Mucosa of descending colon (tissue), 3 donors: ENCODE data around the gene ITPRIP. TPM values are rescaled to one million over a fixed set of nuclear protein-coding genes. Genes with fewer than 3 reads are reported as not detected.

Experiments used
- ATAC-seq: fragments of 200-7000 bp; cut with Tn5 transposase; one replicate; pipeline ENCODE4 v1.9.1; 2020; ENCODE audit warnings: mild to moderate bottlenecking, moderate library complexity
- DNase-seq, 3 donors: peaks; one replicate each; pipeline ENCODE4 v3.0.0-alpha.2; 2020
- H3K36me3 ChIP-seq: fragments of 200-600 bp; one replicate; pipeline ENCODE4 v1.8.0; 2021; ENCODE audit warnings: low read depth, mild to moderate bottlenecking
- H3K4me1 ChIP-seq: fragments of 200-600 bp; one replicate; pipeline ENCODE4 v1.8.0; 2021; ENCODE audit warnings: low read depth, mild to moderate bottlenecking
- H3K4me3 ChIP-seq: fragments of 200-600 bp; one replicate; pipeline ENCODE4 v1.8.0; 2021; ENCODE audit warnings: mild to moderate bottlenecking
- H3K9me3 ChIP-seq: fragments of 200-600 bp; one replicate; pipeline ENCODE4 v1.8.0; 2021; ENCODE audit warnings: mild to moderate bottlenecking
- intact Hi-C, 2 donors: fragments of 100-400 bp; cut with DNase I in 1 of 2; cut with micrococcal nuclease in 1 of 2; formaldehyde crosslinking; loops; one replicate each; pipeline versions ENCODE4 v1.11.0 to v1.11.1; 2022; cut with DNase I, micrococcal nuclease
- total RNA-seq, 3 donors: library from RNA; stranded (reverse); fragmentation: NEBNext Ultra II Directional in 2 of 3; extraction: Animal tissue kit (Norgen Biotek cat#: 25700) in 2 of 3; gene quantifications; one replicate each; pipeline versions ENCODE4 v1.2.1 to v1.2.4, GENCODE V29; 2021 to 2023
- TF ChIP-seq, protein P1 (sequence below): fragments of 200-600 bp; IDR thresholded peaks from one replicate; pipeline ENCODE4 v1.8.0; 2022; ENCODE audit warnings: antibody characterized with exemption, mild to moderate bottlenecking
- donor health status: DM: no; HTN: no; CAD: no; lungs with moderate emphysema.
- donor health status: DM: no; HTN: no; CAD: no.
- donor health status: DM: no; HTN: yes; CAD: no.

ITPRIP gene
- total RNA-seq, 3 donors from 2014 or later, result 3.2 to 10.7 (median 5.7) TPM

DNA sequence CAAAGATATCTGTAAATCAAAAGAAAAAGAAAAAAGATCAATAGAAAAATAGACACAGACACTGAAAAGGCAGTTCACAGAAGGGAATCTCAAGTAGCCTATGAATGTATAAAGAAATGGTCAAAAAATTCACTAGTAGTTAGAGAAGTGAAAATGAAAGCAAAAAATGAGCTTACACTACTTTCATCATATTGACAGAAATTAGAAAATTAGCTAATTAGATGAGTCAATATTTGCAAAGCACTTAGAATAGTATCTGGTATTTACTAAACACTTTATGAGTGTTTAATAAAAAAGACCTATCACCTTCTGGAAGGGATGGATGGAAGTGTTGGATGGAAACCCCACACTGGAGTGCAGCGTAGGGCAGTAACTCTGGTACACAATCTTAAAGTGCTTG lies 13.7 kb upstream of the ITPRIP start:
- intact Hi-C loops, result loop anchor here (5.0 kb wide), 2 partner anchors 45 to 60 kb away; no protein-coding TSS in a partner anchor
- TF ChIP-seq, protein P1, sequence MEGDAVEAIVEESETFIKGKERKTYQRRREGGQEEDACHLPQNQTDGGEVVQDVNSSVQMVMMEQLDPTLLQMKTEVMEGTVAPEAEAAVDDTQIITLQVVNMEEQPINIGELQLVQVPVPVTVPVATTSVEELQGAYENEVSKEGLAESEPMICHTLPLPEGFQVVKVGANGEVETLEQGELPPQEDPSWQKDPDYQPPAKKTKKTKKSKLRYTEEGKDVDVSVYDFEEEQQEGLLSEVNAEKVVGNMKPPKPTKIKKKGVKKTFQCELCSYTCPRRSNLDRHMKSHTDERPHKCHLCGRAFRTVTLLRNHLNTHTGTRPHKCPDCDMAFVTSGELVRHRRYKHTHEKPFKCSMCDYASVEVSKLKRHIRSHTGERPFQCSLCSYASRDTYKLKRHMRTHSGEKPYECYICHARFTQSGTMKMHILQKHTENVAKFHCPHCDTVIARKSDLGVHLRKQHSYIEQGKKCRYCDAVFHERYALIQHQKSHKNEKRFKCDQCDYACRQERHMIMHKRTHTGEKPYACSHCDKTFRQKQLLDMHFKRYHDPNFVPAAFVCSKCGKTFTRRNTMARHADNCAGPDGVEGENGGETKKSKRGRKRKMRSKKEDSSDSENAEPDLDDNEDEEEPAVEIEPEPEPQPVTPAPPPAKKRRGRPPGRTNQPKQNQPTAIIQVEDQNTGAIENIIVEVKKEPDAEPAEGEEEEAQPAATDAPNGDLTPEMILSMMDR, result no peak
- no peak for DNase-seq

DNA sequence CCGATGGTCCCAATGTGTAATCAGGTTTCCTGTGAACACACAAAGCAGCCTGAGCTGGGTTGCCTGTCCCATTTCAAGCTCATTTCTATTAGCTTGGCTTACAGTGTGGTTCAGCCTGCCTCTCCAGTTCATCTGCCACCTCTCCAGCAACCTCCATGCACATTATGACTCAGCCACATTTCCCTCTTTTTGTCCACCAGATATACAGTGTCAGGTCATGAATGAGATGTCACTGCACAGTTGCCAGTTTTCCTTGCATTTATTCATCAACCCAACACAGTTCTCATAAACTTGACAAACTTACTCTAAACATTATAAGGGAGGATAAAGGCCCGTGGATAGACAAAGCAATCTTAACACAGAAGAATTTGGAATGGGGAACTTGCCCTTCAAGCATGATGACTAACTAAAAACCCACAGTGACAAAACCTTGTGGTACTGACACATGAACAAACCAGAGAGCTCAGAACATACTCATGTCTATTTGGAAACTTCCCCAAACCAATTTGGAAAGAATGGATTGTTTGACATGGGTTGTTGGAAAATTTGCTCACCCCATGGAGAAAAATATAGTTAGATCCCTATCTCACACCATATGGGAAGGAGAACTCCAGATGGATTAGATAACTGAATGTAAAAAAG lies 12.9 kb upstream of the ITPRIP start:
- DNase-seq (no peak), ATAC-seq (no peak)
- TF ChIP-seq, protein P1, result no peak
- Histone ChIP-seq H3K4me3 (no peak overlapping the region), H3K36me3 (no peaks in the 10 kb centered on the region), H3K9me3 (no peaks in the 10 kb centered on the region), H3K4me1 (peaks cover 3% of the 10 kb centered on the region)
- intact Hi-C loops, result loop anchor here (5.0 kb wide), 2 partner anchors 44 to 59 kb away; no protein-coding TSS in a partner anchor

More for the DNA sequence above, 13.7 kb upstream of the ITPRIP start:
- Histone ChIP-seq H3K4me3 (no peak overlapping the region), H3K36me3 (no peaks in the 10 kb centered on the region), H3K9me3 (no peaks in the 10 kb centered on the region), H3K4me1 (peaks cover 3% of the 10 kb centered on the region)
- ATAC-seq, result no peak

DNA sequence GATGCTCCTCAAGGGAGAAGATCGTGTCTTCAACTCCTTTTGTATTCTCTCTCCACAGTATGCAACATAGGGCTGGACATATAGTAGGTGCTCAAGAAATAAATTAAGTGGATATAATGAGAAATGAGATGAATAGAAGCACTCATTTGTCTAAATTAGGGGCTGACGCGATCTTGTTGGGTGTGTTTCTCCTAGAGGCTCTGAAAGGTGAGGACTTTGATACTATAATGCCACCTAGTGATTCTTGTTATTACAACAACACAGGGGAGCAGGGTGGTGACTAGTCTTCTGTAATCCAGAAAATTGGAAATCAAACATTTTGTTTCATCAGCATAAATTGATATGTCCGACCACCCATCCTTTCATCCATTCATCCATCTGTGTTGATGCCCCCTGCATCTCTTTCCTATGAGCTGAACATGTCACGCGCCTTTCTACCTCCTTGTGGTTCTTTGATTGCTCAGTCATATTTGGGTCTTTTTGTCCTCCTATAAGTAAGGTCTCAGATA lies 11.9 kb upstream of the ITPRIP start:
- ATAC-seq (peak; percentile 62), DNase-seq (peak in 1 of 3 donors; percentile 39)
- Histone ChIP-seq H3K36me3 (no peaks in the 10 kb centered on the region), H3K4me3 (no peak overlapping the region), H3K4me1 (peaks cover 3% of the 10 kb centered on the region), H3K9me3 (no peaks in the 10 kb centered on the region)
- TF ChIP-seq, protein P1, result peak; percentile 48
- intact Hi-C loops, result loop anchor here (5.0 kb wide), 2 partner anchors 43 to 58 kb away; no protein-coding TSS in a partner anchor

DNA sequence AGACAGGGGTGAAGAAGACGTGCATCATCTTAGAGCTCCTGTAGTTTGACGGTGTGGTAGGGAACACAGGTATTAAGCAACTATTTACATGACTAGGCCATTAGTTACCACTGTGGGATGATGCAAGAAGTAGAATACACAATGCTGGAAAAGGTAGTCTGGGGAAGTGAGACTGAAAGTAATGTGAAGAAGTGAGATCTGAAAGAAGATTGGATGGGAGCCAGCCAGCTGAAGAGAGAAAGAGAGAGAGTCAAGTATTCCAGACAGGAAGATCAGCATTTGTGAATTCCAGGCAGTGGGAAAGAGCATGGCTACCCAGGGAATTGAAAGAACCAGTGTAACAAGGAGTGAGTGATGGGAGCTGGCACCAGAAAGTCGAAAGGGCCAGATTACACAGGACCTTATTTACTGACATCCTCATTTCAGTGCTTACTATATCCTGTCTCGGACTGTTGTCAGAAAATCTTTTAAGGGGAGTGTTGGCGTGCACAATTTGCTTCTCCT lies 11.4 kb upstream of the ITPRIP start:
- Histone ChIP-seq H3K4me3 (no peak overlapping the region), H3K9me3 (no peaks in the 10 kb centered on the region), H3K36me3 (no peaks in the 10 kb centered on the region), H3K4me1 (peaks cover 3% of the 10 kb centered on the region)
- intact Hi-C loops, result loop anchor here (5.0 kb wide), 3 partner anchors 42 to 57 kb away; no protein-coding TSS in a partner anchor
- peak; percentile 13 for ATAC-seq
- TF ChIP-seq, protein P1, result no peak
- peak in 1 of 3 donors; percentile 41 for DNase-seq

DNA sequence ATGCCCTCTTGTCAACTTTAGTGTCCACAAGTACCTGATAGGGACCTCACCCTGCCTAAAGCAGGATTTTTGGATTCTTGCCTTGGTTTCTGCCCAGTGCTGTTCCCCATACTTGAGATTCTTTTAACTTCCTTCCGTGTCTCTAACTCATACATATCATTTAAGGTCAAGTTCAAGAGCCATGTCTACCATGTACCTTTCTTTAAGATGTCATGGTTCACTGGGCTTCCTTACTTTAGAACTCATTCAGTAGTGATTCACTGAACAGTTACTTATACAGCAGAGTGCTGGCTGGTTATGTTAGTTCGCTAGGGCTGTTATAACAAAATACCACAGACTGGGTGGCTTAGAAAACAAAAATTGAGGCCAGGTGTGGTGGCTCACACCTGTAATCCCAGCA lies 10.3 kb upstream of the ITPRIP start:
- TF ChIP-seq, protein P1, result no peak
- Histone ChIP-seq H3K9me3 (no peaks in the 10 kb centered on the region), H3K4me3 (no peak overlapping the region), H3K36me3 (no peaks in the 10 kb centered on the region), H3K4me1 (peaks cover 3% of the 10 kb centered on the region)
- DNase-seq (no peak), ATAC-seq (no peak)
- intact Hi-C loops, result loop anchor here in 1 of 2 donors (5.0 kb wide), 1 partner anchor 46 kb away; no protein-coding TSS in a partner anchor
